ENCODE results near the gene CSPG4.
"Not testable (repeated sequence)": the region's sequence is repeated elsewhere in the genome, so short reads cannot be mapped to it uniquely, and the experiment has no call there.

DNA sequence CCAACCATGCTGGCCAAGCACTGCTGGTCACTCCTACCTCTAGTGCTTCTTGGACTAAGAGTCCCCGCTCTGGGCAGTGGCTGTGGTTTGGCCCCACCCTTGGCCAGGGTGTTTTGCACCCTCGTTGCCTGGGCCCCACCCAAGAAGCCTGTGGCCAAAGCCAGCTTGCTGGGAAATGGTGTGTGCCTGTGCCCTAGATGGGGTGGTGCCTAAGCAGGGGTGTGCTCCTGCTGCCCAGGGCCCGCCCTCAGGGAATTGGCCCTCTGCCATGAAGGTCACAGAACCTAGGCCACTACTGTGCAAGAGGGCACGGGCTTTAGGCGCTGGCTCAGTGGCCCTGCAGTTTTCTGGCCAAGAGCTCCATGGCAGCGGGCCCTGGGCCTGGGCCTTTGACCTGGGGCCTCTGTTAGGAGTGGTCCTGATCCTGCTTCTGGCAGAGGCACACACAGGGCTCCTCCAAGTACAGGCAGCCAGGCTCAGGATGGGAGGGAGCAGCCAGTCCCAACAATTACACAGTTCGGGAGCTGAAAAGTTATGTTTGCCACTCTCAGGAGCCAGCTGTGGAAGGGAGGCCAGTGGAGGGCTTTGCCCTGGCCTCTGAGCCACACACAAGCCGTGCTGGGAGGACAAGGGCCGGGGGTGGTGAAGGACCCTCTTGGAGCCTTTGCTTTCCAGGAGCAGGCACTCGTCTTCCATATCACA is 3.8 kb upstream of the CSPG4 start:
- not testable (repeated sequence) for TF ChIP-seq POLR2A (IDR thresholded peaks at IDR 0.05; ENCODE audit: low read length); GATA1 (IDR thresholded peaks at IDR 0.05; ENCODE audit: low read depth, low read length)

Measured in erythroblast (primary cell).